K562 (cell line): ENCODE data around the gene SUPT7L. TPM values are rescaled to one million over a fixed set of nuclear protein-coding genes. Genes with fewer than 3 reads are reported as not detected.
A peak's percentile ranks its signal among the peaks of the same experiment; 100 is the strongest.

Source experiments
- ATAC-seq: fragments of 200-7000 bp; cut with Tn5 transposase; 3 replicates; pipeline ENCODE4 v1.9.1; 2020; ENCODE audit warnings: moderate library complexity
- BruUV-seq: library from RNA; stranded (reverse); fragments of 400-500 nt; replicated peaks from 2 replicates; lab custom pipeline; 2021; lab: Mats Ljungman, UMichigan
- CTCF ChIA-PET: fragments of 300-600 bp; formaldehyde crosslinking; extraction: SDS; loops from one replicate; lab custom pipeline; 2021; ENCODE audit warnings: low intra/inter-chr PET ratio; lab: Yijun Ruan, JAX
- POLR2A ChIA-PET: fragments of 300-600, 350-650 bp; sonication (Branson Sonifier 250); formaldehyde crosslinking; extraction: SDS; loops from one replicate; lab custom pipeline; 2021; ENCODE audit warnings: antibody characterized with exemption, inconsistent platforms; lab: Yijun Ruan, JAX
- DNase-seq, 4 experiments: peaks; one replicate each; pipeline versions ENCODE4 v3.0.0 to v3.0.0-alpha.2; 2011 to 2018; ENCODE audit warnings: low spot score in 3 of 4, mixed read lengths in 3 of 4; ENCODE audit errors: extremely low read depth in 1 of 4
- FAIRE-seq: peaks from 2 replicates; lab custom pipeline; 2011; peaks lifted over from hg19 to GRCh38; lab: Jason Lieb, UNC
- H2AFZ ChIP-seq: 2 replicates; pipeline ENCODE4 v1.6.0; 2011; ENCODE audit warnings: low read depth, low read length, control low read depth, inconsistent platforms
- H3K27ac ChIP-seq: fragments of 200-600 bp; 3 replicates; pipeline ENCODE4 v1.8.0; 2011; ENCODE audit warnings: low read depth, mild to moderate bottlenecking, control low read depth, inconsistent platforms, low read length, moderate library complexity, mixed read lengths; ENCODE audit errors: extremely low read depth
- H3K27me3 ChIP-seq, 2 experiments: fragments of 300-600 bp in 1 of 2; 2 replicates in 1 of 2; 3 replicates in 1 of 2; pipeline versions ENCODE4 v1.6.0 to v1.8.0; 2011; ENCODE audit warnings: inconsistent platforms in 2 of 2, low read length in 2 of 2, mild to moderate bottlenecking in 1 of 2, mixed read lengths in 1 of 2, moderate library complexity in 1 of 2; ENCODE audit not compliant: control insufficient read depth in 2 of 2, insufficient read depth in 2 of 2
- H3K36me3 ChIP-seq: fragments of 300-600 bp; 3 replicates; pipeline ENCODE4 v1.8.0; 2011; ENCODE audit warnings: mild to moderate bottlenecking, low read length, inconsistent platforms; ENCODE audit not compliant: control insufficient read depth, insufficient read depth
- H3K4me1 ChIP-seq, 2 experiments: fragments of 200-600 bp in 1 of 2; replicated peaks in 1 of 2; 2 replicates in 1 of 2; 3 replicates in 1 of 2; pipeline versions ENCODE4 v1.5.1 to v1.8.0; 2011; ENCODE audit warnings: inconsistent platforms in 2 of 2, low read length in 2 of 2, mild to moderate bottlenecking in 1 of 2, mixed read lengths in 1 of 2, moderate library complexity in 1 of 2; ENCODE audit not compliant: control insufficient read depth in 2 of 2, insufficient read depth in 2 of 2
- H3K4me2 ChIP-seq: 2 replicates; pipeline ENCODE4 v1.6.1; 2011; ENCODE audit warnings: low read length, control low read depth, inconsistent platforms, mixed read lengths; ENCODE audit not compliant: insufficient read depth
- H3K4me3 ChIP-seq: fragments of 200-600 bp; sonication (generic), shearing (Covaris generic); 2 replicates; pipeline ENCODE4 v1.5.1; 2016; ENCODE audit warnings: control low read depth, inconsistent platforms
- H3K79me2 ChIP-seq: fragments of 200-600 bp; 3 replicates; pipeline ENCODE4 v1.8.0; 2011; ENCODE audit warnings: low read length, inconsistent platforms; ENCODE audit not compliant: control insufficient read depth, insufficient read depth
- H3K9ac ChIP-seq, 2 experiments: 2 replicates each; pipeline versions ENCODE4 v1.6.0 to v1.6.1; 2011; ENCODE audit warnings: low read depth in 2 of 2, low read length in 2 of 2, control low read depth in 1 of 2, inconsistent platforms in 1 of 2, mild to moderate bottlenecking in 1 of 2, mixed read lengths in 1 of 2; ENCODE audit not compliant: insufficient read depth in 1 of 2
- H3K9me1 ChIP-seq: one replicate; pipeline ENCODE4 v1.6.0; 2011; ENCODE audit warnings: inconsistent platforms, mild to moderate bottlenecking, low read length, moderate library complexity; ENCODE audit not compliant: control insufficient read depth, insufficient read depth
- H3K9me3 ChIP-seq: replicated peaks from 2 replicates; pipeline ENCODE4 v1.5.1; 2011; ENCODE audit warnings: low read depth, low read length, inconsistent platforms; ENCODE audit not compliant: control insufficient read depth, insufficient read depth
- H4K20me1 ChIP-seq: replicated peaks from 2 replicates; pipeline ENCODE4 v1.6.1; 2011; ENCODE audit warnings: low read length, inconsistent platforms, mixed read lengths; ENCODE audit not compliant: control insufficient read depth, insufficient read depth
- ELF2 ChIP-seq: fragments of 250-450 bp; sonication (Bioruptor Pico); IDR thresholded peaks from 2 replicates; pipeline ENCODE4 v1.5.0; 2021; ENCODE audit warnings: mild to moderate bottlenecking
- ETS1 ChIP-seq: conservative IDR thresholded peaks from 2 replicates; pipeline ENCODE4 v1.6.1; 2011; ENCODE audit warnings: low read depth, mild to moderate bottlenecking, low read length; ENCODE audit not compliant: control insufficient read depth
- GATAD2B ChIP-seq: fragments of 450-650 bp; IDR thresholded peaks from 2 replicates; pipeline ENCODE4 v1.6.1; 2017; ENCODE audit warnings: mild to moderate bottlenecking, borderline replicate concordance
- HDAC6 ChIP-seq: IDR thresholded peaks from 2 replicates; pipeline ENCODE4 v1.6.1; 2012; ENCODE audit warnings: low read depth, mild to moderate bottlenecking, control low read depth, inconsistent platforms, low read length, moderate library complexity
- HEY1 ChIP-seq: fragments of 250-450 bp; sonication (Bioruptor Pico); IDR thresholded peaks from 2 replicates; pipeline ENCODE4 v1.5.0; 2020; ENCODE audit warnings: mild to moderate bottlenecking, moderate library complexity, borderline replicate concordance
- HNRNPLL ChIP-seq: fragments of 200-400 bp; formaldehyde crosslinking; IDR thresholded peaks from 2 replicates; pipeline ENCODE4 v1.6.1; 2017; ENCODE audit warnings: low read length, low read depth, mild to moderate bottlenecking; ENCODE audit not compliant: poor library complexity, severe bottlenecking
- MYNN ChIP-seq, 2 experiments: sonication (generic); formaldehyde crosslinking in 1 of 2; IDR thresholded peaks; 2 replicates each; pipeline versions ENCODE4 v1.5.0 to v1.6.1; 2016 to 2020; ENCODE audit warnings: antibody characterized with exemption in 1 of 2, missing genetic modification reagents in 1 of 2
- PRDM10 ChIP-seq: fragments of 450-650 bp; IDR thresholded peaks from 2 replicates; pipeline ENCODE4 v1.6.1; 2018; ENCODE audit not compliant: partially characterized antibody
- SMARCE1 ChIP-seq: fragments of 450-650 bp; IDR thresholded peaks from 2 replicates; pipeline ENCODE4 v1.7.1; 2016; ENCODE audit warnings: mild to moderate bottlenecking
- ZKSCAN1 ChIP-seq: fragments of 150-350 bp; IDR thresholded peaks from 2 replicates; pipeline ENCODE4 v1.6.1; 2016; ENCODE audit warnings: low read depth, low read length
- ZNF395 ChIP-seq: fragments of 200-800 bp; sonication (Bioruptor generic); IDR thresholded peaks from 2 replicates; pipeline ENCODE4 v1.6.1; 2017; ENCODE audit warnings: missing genetic modification characterization, missing compliant biosample characterization
- WGBS: fragments of 100-300 bp; shearing (Covaris generic); methylation state at CpG from one replicate; pipeline ENCODE4 v1.1.6; 2016; ENCODE audit warnings: low coverage, mixed read lengths; ENCODE audit not compliant: insufficient coverage; ENCODE audit errors: missing lambda C conversion rate; 5-methylcytosine and 5-hydroxymethylcytosine counted together
- in situ Hi-C: fragments of 300-500 bp; cut with MboI; formaldehyde crosslinking; loops from 4 replicates; pipeline ENCODE4 v1.15.0; 2018; ENCODE audit warnings: inconsistent platforms, mixed read lengths
- intact Hi-C: fragments of 100-400 bp; cut with micrococcal nuclease; formaldehyde crosslinking; loops from 2 replicates; pipeline ENCODE4 v1.14.2; 2022
- polyA plus RNA-seq, 8 experiments: library from polyadenylated mRNA; depleted of rRNA in 4 of 8; stranded (reverse) in 5 of 8; unstranded in 3 of 8; fragments of >200 nt; fragmentation: Nextera tagmentation in 2 of 8; fragmentation: Illumina TruSeq in 1 of 8; extraction: Ambion mirVana in 2 of 8; extraction: Trizol in 1 of 8; gene quantifications; 2 replicates each; pipeline versions ENCODE4 v1.2.1 to v1.2.3, GENCODE V29; 2011 to 2014; ENCODE audit warnings: inconsistent platforms in 1 of 8, missing spikeins in 1 of 8
- total RNA-seq, 7 experiments: library from RNA; depleted of rRNA in 6 of 7; stranded (reverse); fragments of >200 nt in 6 of 7; fragmentation: Illumina TruSeq in 2 of 7; extraction: Trizol in 2 of 7; gene quantifications; 2 replicates each; pipeline versions ENCODE4 v1.2.1 to v1.2.3, GENCODE V29; 2011 to 2021; ENCODE audit warnings: low replicate concordance in 1 of 7

Gene SUPT7L
- total and polyA plus RNA-seq, 9 of the 15 experiments (the other 6 are each of a cell fraction or from before 2014, with no cell fraction given): 22.0 to 72.8 (median 40.2) TPM

- in situ Hi-C loops: no loop called here
- H3K27me3 ChIP-seq: peaks cover 4% of the 10 kb centered on the region in 2 experiments; a peak in 1 of 5 replicates
- H3K4me2 ChIP-seq: peak overlapping the region; percentile 1; the same call in 1 of the 2 replicates
- H3K9me1 ChIP-seq: no peaks in the 10 kb centered on the region
- FAIRE-seq (no peak), ATAC-seq (peak; percentile 34; the same call in 2 of the 3 replicates), DNase-seq (peak in 2 of 4 experiments; percentile 27 to 28)
- H3K79me2 ChIP-seq: no peaks in the 10 kb centered on the region
- peaks cover 0 to 13% of the 10 kb centered on the region in 2 experiments; a peak in 4 of 5 replicates for H3K4me1 ChIP-seq
- no TSS peak for BruUV-seq
- WGBS: 4% methylated on average over 4 of the region's 4 CpGs
- ChIA-PET POLR2A (no interaction called here), CTCF (interaction anchor here (0.5 to 1.3 kb wide), 2 partner anchors 47 to 119 kb away, joined by 3 to 4 read pairs; no protein-coding TSS in a partner anchor)
- H3K36me3 ChIP-seq: no peaks in the 10 kb centered on the region
- H4K20me1 ChIP-seq: no peaks in the 10 kb centered on the region
- H2AFZ ChIP-seq: peak overlapping the region; percentile 66
- intact Hi-C loops: no loop called here
- H3K9ac ChIP-seq: no peak overlapping the region
- H3K9me3 ChIP-seq: no peaks in the 10 kb centered on the region
- H3K4me3 ChIP-seq: no peak overlapping the region
- H3K27ac ChIP-seq: no peak overlapping the region; the same call in 2 of the 3 replicates
- TF ChIP-seq MYNN (IDR thresholded peaks at IDR 0.05): 0 out of 2 replicates have a peak, but pooled peaks have one; percentile 24
- TF ChIP-seq MYNN (CRISPR knock-in tag; IDR thresholded peaks at IDR 0.05): no peak
- no peak for TF ChIP-seq ZKSCAN1
- no peak for TF ChIP-seq HDAC6
- no peak for TF ChIP-seq ELF2
- peak; percentile 52; the same call in 1 of the 2 replicates for TF ChIP-seq ZNF395
- TF ChIP-seq HEY1: no peak
- no peak for TF ChIP-seq GATAD2B
- TF ChIP-seq SMARCE1: peak; percentile 60; the same call in 1 of the 2 replicates
- no peak for TF ChIP-seq PRDM10
- TF ChIP-seq ETS1: no peak
- TF ChIP-seq HNRNPLL: no peak
These were observed 42.6 kb upstream of the SUPT7L start for GRCh38 chr2:27705851-27706622.
